Right lobe of liver (tissue), 6 donors: ENCODE results near the gene ERC1. TPM values are rescaled to one million over a fixed set of nuclear protein-coding genes. Genes with fewer than 3 reads are reported as not detected.

Experiments
- ATAC-seq, 4 donors: fragments of 200-7000 bp; cut with Tn5 transposase; one replicate each; pipeline ENCODE4 v1.9.1; 2020; ENCODE audit warnings: mild to moderate bottlenecking in 4 of 4, moderate library complexity in 4 of 4
- DNase-seq, 3 donors: peaks; one replicate each; pipeline ENCODE4 v3.0.0-alpha.2; 2020
- H3K27ac ChIP-seq, 3 donors: fragments of 200-600 bp; one replicate each; pipeline ENCODE4 v1.8.0; 2022
- H3K27me3 ChIP-seq, 2 donors: fragments of 200-600 bp; one replicate each; pipeline ENCODE4 v1.8.0; 2022
- H3K36me3 ChIP-seq, 4 donors: fragments of 200-600 bp; sonication (generic) in 1 of 4; one replicate each; pipeline versions ENCODE4 v1.5.1 to v1.8.0; 2017 to 2022; ENCODE audit warnings: control low read depth in 1 of 4
- H3K4me1 ChIP-seq, 4 donors: fragments of 200-600 bp; sonication (generic) in 1 of 4; one replicate each; pipeline versions ENCODE4 v1.5.1 to v1.8.0; 2017 to 2022; ENCODE audit warnings: control low read depth in 1 of 4
- H3K4me3 ChIP-seq, 3 donors: fragments of 200-600 bp; one replicate each; pipeline ENCODE4 v1.8.0; 2022
- H3K9me3 ChIP-seq, 4 donors: fragments of 200-600 bp; sonication (generic) in 1 of 4; one replicate each; pipeline versions ENCODE4 v1.5.1 to v1.8.0; 2017 to 2022; ENCODE audit warnings: control low read depth in 1 of 4
- POLR2A ChIP-seq: fragments of 450-650 bp; IDR thresholded peaks from one replicate; pipeline ENCODE4 v1.6.1; 2017; ENCODE audit warnings: antibody characterized with exemption, mild to moderate bottlenecking
- WGBS: methylation state at CpG from one replicate; pipeline ENCODE4 v1.1.6; 2018; ENCODE audit warnings: low coverage, low lambda C conversion rate; ENCODE audit not compliant: insufficient coverage; ENCODE audit errors: missing lambda C conversion rate; 5-methylcytosine and 5-hydroxymethylcytosine counted together
- intact Hi-C, 2 donors: fragments of 100-400 bp; cut with DNase I; formaldehyde crosslinking; loops; one replicate each; pipeline versions ENCODE4 v1.11.2 to v1.14.1; 2022
- total RNA-seq, 6 experiments: library from RNA; depleted of rRNA in 2 of 6; stranded (reverse); fragments of >200 nt in 2 of 6; fragmentation: NEBNext Ultra II Directional in 3 of 6; extraction: Animal tissue kit (Norgen Biotek cat#: 25700) in 3 of 6; gene quantifications; one replicate each; pipeline versions ENCODE4 v1.1.0 to v1.2.4, GENCODE V29; 2016 to 2023
- TF ChIP-seq, protein P1 (sequence below), 4 donors: fragments of 200-600 bp in 3 of 4; fragments of 450-650 bp in 1 of 4; IDR thresholded peaks; one replicate each; pipeline versions ENCODE4 v1.5.1 to v1.8.0; 2016 to 2022; ENCODE audit warnings: antibody characterized with exemption in 4 of 4, mild to moderate bottlenecking in 2 of 4
- donor health status: DM: no; HTN: yes; CAD: no.
- donor health status: DM: no; HTN: no; CAD: no.
- donor health status: DM: no; HTN: no; CAD: no.
- donor health status: DM: no; HTN: yes; CAD: no.
- donor health status: DM: no; HTN: yes; CAD: no.

Gene ERC1
- total RNA-seq, 6 experiments from 2014 or later = 24.8 to 30.8 (median 28.6) TPM

DNA sequence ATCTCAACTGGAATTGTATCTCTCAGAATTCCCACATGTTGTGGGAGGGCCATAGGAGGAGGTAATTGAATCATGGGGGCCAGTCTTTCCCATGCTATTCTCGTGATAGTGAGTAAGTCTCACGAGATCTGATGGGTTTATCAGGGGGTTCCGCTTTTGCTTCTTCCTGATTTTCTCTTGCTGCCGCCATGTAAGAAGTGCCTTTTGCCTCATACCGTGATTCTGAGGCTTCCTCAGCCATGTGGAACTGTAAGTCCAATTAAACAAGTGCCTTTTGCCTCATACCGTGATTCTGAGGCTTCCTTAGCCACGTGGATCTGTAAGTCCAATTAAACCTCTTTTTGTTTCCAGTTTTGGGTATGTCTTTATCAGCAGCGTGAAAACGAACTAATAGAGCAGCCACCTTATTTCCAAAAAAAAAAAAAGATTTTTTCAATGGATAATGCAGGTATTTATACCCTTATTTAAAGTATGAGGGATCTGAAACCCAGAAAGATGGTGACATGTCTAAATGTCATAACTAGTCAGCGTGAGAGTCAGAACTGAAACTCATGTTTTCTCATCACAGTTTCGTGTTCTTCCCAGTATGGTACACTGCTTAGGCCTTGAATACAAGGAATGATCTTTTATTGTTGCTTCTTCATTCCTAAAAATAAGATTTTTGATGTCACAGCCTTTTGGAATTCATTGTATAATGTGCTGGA lies 89.6 kb downstream of the ERC1 start:
- Histone ChIP-seq H3K27ac (no peak overlapping the region), H3K4me1 (peaks cover 0 to 4% (median 0%) of the 10 kb centered on the region in 4 donors), H3K27me3 (no peaks in the 10 kb centered on the region), H3K36me3 (no peaks in the 10 kb centered on the region), H3K9me3 (no peaks in the 10 kb centered on the region), H3K4me3 (no peak overlapping the region)
- no peak for TF ChIP-seq POLR2A
- TF ChIP-seq, protein P1, sequence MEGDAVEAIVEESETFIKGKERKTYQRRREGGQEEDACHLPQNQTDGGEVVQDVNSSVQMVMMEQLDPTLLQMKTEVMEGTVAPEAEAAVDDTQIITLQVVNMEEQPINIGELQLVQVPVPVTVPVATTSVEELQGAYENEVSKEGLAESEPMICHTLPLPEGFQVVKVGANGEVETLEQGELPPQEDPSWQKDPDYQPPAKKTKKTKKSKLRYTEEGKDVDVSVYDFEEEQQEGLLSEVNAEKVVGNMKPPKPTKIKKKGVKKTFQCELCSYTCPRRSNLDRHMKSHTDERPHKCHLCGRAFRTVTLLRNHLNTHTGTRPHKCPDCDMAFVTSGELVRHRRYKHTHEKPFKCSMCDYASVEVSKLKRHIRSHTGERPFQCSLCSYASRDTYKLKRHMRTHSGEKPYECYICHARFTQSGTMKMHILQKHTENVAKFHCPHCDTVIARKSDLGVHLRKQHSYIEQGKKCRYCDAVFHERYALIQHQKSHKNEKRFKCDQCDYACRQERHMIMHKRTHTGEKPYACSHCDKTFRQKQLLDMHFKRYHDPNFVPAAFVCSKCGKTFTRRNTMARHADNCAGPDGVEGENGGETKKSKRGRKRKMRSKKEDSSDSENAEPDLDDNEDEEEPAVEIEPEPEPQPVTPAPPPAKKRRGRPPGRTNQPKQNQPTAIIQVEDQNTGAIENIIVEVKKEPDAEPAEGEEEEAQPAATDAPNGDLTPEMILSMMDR (IDR thresholded peaks at IDR 0.05) = no peak
- DNase-seq = no peak
- intact Hi-C loops = no loop called here
- ATAC-seq = no peak
- WGBS = 89% methylated on average over 11 of the region's 11 CpGs

DNA sequence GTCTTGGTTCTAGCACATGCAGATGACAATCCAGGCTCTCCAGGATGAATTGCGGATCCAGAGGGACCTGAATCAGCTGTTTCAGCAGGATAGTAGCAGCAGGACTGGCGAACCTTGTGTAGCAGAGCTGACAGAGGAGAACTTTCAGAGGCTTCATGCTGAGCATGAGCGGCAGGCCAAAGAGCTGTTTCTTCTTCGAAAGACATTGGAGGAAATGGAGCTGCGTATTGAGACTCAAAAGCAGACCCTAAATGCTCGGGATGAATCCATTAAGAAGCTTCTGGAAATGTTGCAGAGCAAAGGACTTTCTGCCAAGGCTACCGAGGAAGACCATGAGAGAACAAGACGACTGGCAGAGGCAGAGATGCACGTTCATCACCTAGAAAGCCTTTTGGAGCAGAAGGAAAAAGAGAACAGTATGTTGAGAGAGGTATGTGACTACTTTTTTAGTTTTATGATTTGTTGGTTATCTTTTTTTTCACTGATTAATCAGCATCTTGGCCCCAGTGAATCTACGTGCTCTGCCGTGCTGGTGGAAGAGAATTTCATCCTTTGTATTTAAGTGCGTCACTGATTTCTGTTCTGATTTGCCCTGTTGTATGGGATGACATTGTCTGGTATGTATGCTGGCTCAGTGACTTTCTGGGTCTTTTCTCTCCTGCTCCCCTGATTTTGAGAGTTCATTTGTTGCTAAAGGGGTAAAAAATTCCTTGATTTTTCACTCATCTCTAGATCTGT lies 92.3 kb downstream of the ERC1 start:
- peak in 1 of 4 donors; percentile 26 for ATAC-seq
- 59% methylated on average over 12 of the region's 12 CpGs for WGBS

DNA sequence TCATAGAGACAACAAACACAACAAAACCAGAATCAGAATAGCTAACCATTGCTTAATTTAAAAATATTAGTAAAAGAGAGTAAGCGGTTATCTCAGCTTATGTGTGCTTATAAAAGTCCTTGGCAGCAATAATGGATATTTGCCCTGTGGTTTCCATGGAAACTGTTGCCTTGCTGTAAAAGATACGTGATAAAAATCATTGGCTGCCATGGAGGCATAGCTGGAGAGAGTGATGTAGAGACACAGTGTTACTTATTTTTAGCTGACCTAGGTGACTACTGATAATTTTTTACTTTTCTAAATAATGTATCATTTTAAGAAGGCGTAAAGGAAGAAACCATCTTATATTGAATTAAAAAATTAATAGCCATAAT lies 92.9 kb downstream of the ERC1 start:
- TF ChIP-seq POLR2A = no peak
- TF ChIP-seq, protein P1 (IDR thresholded peaks at IDR 0.05) = no peak
- WGBS = 28% methylated on average over 3 of the region's 3 CpGs
- Histone ChIP-seq H3K4me3 (no peak overlapping the region), H3K36me3 (no peaks in the 10 kb centered on the region), H3K4me1 (peaks cover 0 to 4% (median 0%) of the 10 kb centered on the region in 4 donors), H3K27ac (no peak overlapping the region), H3K9me3 (no peaks in the 10 kb centered on the region), H3K27me3 (no peaks in the 10 kb centered on the region)
- peak; percentile 82 to 96 (median 86) for ATAC-seq
- intact Hi-C loops = no loop called here
- DNase-seq = peak in 1 of 3 donors; percentile 50

More for the DNA sequence above, 92.3 kb downstream of the ERC1 start:
- no peak for TF ChIP-seq POLR2A
- TF ChIP-seq, protein P1 (IDR thresholded peaks at IDR 0.05) = no peak
- no peak overlapping the region for H3K4me3 ChIP-seq
- peaks cover 0 to 4% (median 0%) of the 10 kb centered on the region in 4 donors for H3K4me1 ChIP-seq
- intact Hi-C loops = no loop called here
- no peaks in the 10 kb centered on the region for H3K9me3 ChIP-seq
- H3K27me3 ChIP-seq = no peaks in the 10 kb centered on the region
- no peak overlapping the region for H3K27ac ChIP-seq
- DNase-seq = no peak
- H3K36me3 ChIP-seq = no peaks in the 10 kb centered on the region

DNA sequence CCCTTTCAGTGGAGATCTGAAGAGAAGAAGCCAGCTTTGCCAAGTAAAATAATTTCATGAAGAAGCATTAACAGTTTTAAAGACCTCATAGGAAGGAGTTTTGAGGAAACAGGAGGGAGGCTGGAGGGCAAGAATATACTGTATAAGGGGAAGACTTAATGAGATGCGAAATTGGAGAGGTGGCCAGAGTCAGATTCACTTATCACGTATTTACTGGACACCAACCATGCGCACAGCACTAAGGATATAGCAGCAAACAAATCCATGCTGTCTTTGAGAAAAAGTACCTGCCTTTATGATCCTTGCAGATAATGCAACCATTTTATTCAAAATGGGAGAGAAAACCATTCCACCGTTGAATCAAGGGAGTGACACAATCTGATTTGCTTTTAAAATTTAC lies 100.3 kb downstream of the ERC1 start:
- H3K36me3 ChIP-seq = no peaks in the 10 kb centered on the region
- no peak overlapping the region for H3K4me3 ChIP-seq
- H3K9me3 ChIP-seq = no peaks in the 10 kb centered on the region
- intact Hi-C loops = no loop called here
- no peak for TF ChIP-seq POLR2A
- TF ChIP-seq, protein P1 (IDR thresholded peaks at IDR 0.05) = no peak
- DNase-seq (no peak), ATAC-seq (no peak)
- no peak overlapping the region for H3K27ac ChIP-seq
- H3K27me3 ChIP-seq = no peaks in the 10 kb centered on the region
- H3K4me1 ChIP-seq = peaks cover 0 to 4% (median 0%) of the 10 kb centered on the region in 4 donors
- 53% methylated on average over 4 of the region's 4 CpGs for WGBS
